Chondrocyte (in vitro differentiated cells): ENCODE results near the gene PLK2. TPM values are rescaled to one million over a fixed set of nuclear protein-coding genes. Genes with fewer than 3 reads are reported as not detected.

Experiments
- DNase-seq: peaks from one replicate; pipeline ENCODE4 v3.0.0; 2021; ENCODE audit warnings: mixed read lengths, low spot score
- H3K27ac Mint-ChIP-seq: one replicate; pipeline ENCODE4 v1.8.0; 2021; ENCODE audit warnings: mild to moderate bottlenecking, moderate library complexity, mixed read lengths; ENCODE audit not compliant: unreplicated experiment
- H3K27me3 Mint-ChIP-seq: 2 replicates; pipeline ENCODE4 v1.8.0; 2021; ENCODE audit warnings: low read depth, mixed read lengths
- H3K36me3 Mint-ChIP-seq: 2 replicates; pipeline ENCODE4 v1.8.0; 2021; ENCODE audit warnings: low read depth, mixed read lengths
- H3K4me1 Mint-ChIP-seq: 2 replicates; pipeline ENCODE4 v1.8.0; 2021; ENCODE audit warnings: low read depth, mild to moderate bottlenecking, mixed read lengths
- H3K4me3 Mint-ChIP-seq: one replicate; pipeline ENCODE4 v1.8.0; 2021; ENCODE audit warnings: mild to moderate bottlenecking, moderate library complexity, mixed read lengths; ENCODE audit not compliant: unreplicated experiment
- H3K9me3 Mint-ChIP-seq: 2 replicates; pipeline ENCODE4 v1.8.0; 2021; ENCODE audit warnings: low read depth, mixed read lengths
- total RNA-seq: library from RNA; stranded (reverse); gene quantifications from 3 replicates; pipeline ENCODE4 v1.2.1, GENCODE V29; 2021
- TF ChIP-seq, protein P1 (sequence below): fragments of 200-600 bp; sonication (generic); IDR thresholded peaks from 2 replicates; pipeline ENCODE4 v1.5.0; 2021; ENCODE audit warnings: antibody characterized with exemption, mild to moderate bottlenecking, moderate library complexity

Gene PLK2
- total RNA-seq, 1 donor from 2014 or later: 46.8 TPM

GRCh38 chr5:58405175-58405574 is 54.7 kb downstream of the PLK2 start:
- TF ChIP-seq, protein P1, sequence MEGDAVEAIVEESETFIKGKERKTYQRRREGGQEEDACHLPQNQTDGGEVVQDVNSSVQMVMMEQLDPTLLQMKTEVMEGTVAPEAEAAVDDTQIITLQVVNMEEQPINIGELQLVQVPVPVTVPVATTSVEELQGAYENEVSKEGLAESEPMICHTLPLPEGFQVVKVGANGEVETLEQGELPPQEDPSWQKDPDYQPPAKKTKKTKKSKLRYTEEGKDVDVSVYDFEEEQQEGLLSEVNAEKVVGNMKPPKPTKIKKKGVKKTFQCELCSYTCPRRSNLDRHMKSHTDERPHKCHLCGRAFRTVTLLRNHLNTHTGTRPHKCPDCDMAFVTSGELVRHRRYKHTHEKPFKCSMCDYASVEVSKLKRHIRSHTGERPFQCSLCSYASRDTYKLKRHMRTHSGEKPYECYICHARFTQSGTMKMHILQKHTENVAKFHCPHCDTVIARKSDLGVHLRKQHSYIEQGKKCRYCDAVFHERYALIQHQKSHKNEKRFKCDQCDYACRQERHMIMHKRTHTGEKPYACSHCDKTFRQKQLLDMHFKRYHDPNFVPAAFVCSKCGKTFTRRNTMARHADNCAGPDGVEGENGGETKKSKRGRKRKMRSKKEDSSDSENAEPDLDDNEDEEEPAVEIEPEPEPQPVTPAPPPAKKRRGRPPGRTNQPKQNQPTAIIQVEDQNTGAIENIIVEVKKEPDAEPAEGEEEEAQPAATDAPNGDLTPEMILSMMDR: no peak
- no peak for DNase-seq
- H3K4me3 Mint-ChIP-seq: no peak overlapping the region
- H3K9me3 Mint-ChIP-seq: no peaks in the 10 kb centered on the region
- H3K4me1 Mint-ChIP-seq: no peaks in the 10 kb centered on the region
- no peaks in the 10 kb centered on the region for H3K36me3 Mint-ChIP-seq
- H3K27me3 Mint-ChIP-seq: no peaks in the 10 kb centered on the region
- H3K27ac Mint-ChIP-seq: no peak overlapping the region

- Mint-ChIP-seq H3K36me3 (no peaks in the 10 kb centered on the region), H3K27me3 (no peaks in the 10 kb centered on the region), H3K4me1 (no peaks in the 10 kb centered on the region), H3K27ac (no peak overlapping the region), H3K4me3 (no peak overlapping the region), H3K9me3 (no peaks in the 10 kb centered on the region)
- TF ChIP-seq, protein P1: no peak
- no peak for DNase-seq
These were observed 55.2 kb downstream of the PLK2 start for GRCh38 chr5:58404734-58405133.

Other genes with a start within 250 kb of the PLK2 start
- gene GAPT, start 31.3 kb upstream of the PLK2 start, total RNA-seq: not detected in 3 replicates
- not detected in 3 replicates for gene RAB3C, start 123.0 kb upstream of the PLK2 start, total RNA-seq